Right renal pelvis (tissue), 4 donors: Measurements from ENCODE around the gene CFAP57. TPM values are rescaled to one million over a fixed set of nuclear protein-coding genes. Genes with fewer than 3 reads are reported as not detected.

Experiments used
- DNase-seq, 4 donors: peaks; one replicate each; pipeline ENCODE4 v3.0.0-alpha.2; 2013; ENCODE audit warnings: low read depth in 4 of 4, low spot score in 3 of 4, missing footprints in 1 of 4
- polyA plus RNA-seq, 4 donors: library from polyadenylated mRNA; unstranded; fragments of 120-200 nt; gene quantifications; one replicate each; pipeline ENCODE4 v1.2.1, GENCODE V29; 2013; ENCODE audit not compliant: insufficient read length in 4 of 4

Gene CFAP57
- polyA plus RNA-seq, 4 donors: 2.9 to 4.1 (median 3.6) TPM

DNA sequence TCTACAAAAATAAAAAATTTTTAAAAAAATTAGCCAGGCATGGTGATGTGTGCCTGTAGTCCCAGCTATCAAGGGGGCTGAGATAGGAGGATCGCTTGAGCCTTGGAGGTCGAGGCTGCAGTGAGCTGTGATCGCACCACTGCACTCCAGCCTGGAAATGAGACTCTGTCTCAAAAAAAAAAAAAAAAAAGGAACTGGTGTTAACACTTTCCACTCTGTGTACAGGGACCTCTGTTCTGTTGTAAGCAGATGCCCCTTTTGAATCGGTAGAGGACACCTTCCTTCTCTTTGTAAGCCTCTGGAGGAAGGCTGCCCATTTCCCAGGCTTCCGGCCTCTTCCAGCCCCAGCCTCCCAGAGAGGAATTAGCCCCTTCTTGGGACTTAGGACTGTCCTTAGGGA, 120.5 kb downstream of the CFAP57 start:
- no peak for DNase-seq

DNA sequence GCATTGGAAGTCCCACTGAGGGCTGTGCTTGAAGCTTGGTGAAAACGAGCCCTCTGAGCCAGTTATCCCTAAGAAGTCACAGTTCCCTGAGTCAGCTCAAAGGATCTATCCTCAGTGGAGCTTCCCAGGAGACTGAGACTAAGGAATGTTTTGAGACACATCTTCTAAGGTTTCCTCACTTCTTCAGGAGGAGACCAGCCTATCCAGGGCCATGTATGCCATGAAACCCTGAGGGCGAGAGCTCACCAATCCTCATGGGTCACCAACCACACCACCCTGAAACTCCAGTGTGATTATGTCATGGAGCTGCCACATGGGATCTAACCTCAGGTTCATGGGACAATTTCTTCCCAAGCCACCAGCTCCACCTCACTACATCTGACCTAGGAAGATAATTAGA, 121.0 kb downstream of the CFAP57 start:
- DNase-seq: no peak

DNA sequence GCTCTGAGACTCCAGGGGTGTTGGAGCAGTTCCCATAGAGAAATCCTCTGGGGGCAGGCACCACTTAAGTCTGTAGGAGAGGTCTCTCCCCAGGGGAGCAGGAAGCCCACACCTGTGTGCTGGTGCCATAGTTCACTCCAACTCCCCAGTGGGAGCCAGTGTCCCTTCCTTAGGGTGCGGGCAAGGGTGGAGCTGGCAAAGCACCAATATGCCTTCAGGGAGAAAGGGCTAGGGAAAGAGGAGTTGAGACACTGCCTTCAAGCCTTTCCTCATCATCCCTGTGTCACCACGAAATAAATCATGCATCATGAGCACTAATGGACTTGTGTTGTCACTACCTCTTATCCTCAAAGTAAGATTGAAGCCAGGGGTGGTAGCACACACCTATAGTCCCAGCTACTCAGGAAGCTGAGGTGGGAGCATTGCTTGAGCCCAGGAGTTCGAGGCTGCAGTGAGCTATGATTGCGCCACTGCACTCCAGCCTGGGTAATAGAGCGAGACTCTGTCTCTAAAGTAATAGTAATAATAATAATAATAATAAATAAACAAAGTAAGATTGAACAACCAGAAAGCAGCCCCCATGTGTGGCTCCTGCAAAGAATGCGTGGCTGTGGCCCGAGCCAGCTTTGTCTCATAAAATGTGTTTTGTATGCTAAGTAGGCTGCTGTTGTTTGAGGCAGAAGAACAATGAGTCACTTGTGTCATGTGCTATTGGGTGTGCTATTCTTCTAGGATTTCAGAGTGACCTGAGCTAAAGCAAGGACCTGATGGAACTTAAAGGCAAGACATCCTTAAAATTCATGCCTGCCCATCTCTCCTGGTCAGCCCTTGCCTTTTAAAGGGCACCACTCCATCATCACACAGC, 122.0 kb downstream of the CFAP57 start:
- DNase-seq: no peak

DNA sequence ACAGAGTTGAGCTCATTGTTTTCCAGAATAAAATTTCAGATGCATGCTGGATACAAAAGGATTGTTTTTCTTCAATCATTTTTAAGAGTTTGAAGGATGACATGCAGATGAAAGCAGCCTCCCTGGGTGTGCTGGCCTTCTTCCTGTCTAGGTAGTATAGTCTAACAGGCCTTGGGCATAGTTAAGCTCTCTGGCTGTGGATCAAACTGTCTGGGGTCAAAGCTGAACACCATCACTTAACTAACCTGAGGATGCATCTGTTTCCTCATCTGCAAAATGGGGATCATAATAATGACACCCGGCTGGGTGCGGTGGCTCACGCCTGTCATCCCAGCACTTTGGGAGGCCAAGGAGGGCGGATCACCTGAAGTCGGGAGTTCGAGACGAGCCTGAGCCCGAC, 122.6 kb downstream of the CFAP57 start:
- no peak for DNase-seq

DNA sequence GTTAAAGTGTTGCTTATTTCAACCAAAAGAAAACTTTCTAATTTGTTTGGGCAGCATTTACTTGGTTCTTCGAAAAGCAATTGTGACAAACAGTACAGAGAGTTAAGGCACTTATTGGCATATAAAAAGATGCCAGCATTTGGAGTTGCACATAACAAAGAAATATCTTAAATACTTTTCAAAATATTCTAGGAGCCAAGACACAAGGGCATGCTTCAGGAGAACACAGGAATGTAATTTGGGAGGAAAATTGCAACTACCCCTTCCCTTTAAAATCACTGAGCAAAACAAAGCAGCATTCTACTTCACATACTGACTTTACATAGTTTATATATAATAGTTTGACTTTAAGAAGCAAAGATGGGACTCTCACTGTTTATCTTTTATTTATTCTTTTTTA, 124.1 kb downstream of the CFAP57 start:
- no peak for DNase-seq

DNA sequence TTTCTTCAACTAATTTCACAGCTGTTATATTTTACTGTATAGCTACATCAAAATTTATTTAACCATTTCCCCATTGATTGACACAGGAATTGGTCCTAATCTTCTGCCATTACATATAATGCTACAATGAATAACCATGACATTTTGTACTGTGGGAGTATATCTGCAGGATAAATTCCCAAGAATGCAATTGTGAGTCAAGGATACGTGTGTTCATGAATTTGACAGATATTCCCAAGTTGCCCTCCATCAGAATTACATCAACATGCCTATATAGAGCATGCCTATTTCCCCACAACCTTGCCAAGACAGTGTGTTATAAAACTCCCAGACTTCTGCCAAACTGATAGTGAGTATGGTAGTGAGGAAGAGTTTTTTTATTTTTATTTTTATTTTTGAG, 125.9 kb downstream of the CFAP57 start:
- no peak for DNase-seq

DNA sequence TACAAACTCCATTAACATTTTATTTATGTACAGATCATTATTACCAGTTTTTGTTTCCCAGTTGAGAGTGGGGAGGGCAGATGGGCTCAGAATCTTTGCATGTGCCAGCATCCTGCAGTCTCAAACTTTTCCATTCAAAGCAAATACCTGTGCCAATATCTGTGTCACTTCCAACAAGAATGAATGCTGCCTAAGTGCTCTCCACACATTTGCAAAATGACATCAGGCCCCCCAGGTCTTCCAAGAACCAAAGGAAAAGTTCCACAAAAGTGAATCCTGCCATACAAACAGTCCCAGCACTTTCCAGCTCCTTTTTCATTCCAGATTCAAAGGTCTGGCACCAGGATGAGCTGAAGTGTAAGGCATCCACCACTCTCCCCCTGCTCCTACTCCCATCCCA, 127.0 kb downstream of the CFAP57 start:
- DNase-seq: no peak

DNA sequence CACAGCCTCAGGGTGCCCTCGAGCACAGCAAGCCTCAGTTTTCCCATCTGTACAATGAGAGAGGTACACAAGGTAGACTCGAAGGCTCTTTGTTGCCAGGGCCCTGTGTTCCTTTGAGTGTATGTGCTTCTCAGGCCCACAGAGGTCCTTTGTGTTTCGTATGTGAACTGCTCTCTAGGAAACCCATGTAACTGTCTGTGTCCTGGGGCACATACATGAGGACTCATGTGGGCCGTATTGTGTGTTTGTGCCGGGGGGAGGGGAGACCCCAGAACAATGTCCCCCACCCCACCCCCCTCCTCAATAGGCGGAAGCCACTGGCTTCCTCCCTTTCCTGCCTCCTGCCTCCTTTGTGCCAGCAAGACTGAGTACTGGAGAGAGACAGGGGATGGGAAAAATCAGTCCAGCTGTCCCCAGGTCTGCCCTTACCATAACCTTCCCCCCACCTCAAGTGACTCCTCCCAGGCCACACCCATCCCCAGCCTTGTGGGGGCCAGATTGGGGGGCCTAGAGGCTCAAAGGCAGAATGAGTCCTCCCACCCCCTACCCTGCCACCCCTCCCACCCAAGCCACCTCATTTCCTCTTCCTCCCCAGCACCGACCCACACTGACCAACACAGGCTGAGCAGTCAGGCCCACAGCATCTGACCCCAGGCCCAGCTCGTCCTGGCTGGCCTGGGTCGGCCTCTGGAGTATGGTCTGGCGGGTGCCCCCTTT, 128.4 kb downstream of the CFAP57 start, which contains the start of gene TIE1:
TIE1 (plus strand) TSS at position 605 of the 717 bp plus-strand sequence; CDS start at position 695, 90 bp downstream.
- no peak for DNase-seq

DNA sequence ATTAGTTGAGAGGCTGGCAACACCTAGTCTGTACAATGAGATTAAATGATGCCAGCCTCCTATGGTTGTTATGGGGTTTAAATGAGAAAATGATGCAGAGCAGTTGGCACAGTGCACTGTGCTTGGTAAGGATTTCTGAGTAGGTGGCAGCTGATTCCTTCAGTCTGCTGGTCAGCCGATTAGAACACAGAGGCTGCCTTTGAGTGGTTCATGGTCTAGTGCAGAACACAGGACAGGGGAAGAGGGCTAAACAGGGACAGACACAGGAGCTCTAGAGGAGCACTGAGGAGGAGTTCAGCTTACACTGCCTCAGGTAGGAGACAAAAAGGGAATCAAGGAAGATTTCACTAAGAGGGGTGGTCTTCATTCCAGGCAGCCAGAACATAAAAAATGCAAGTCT, 130.1 kb downstream of the CFAP57 start:
- no peak for DNase-seq

DNA sequence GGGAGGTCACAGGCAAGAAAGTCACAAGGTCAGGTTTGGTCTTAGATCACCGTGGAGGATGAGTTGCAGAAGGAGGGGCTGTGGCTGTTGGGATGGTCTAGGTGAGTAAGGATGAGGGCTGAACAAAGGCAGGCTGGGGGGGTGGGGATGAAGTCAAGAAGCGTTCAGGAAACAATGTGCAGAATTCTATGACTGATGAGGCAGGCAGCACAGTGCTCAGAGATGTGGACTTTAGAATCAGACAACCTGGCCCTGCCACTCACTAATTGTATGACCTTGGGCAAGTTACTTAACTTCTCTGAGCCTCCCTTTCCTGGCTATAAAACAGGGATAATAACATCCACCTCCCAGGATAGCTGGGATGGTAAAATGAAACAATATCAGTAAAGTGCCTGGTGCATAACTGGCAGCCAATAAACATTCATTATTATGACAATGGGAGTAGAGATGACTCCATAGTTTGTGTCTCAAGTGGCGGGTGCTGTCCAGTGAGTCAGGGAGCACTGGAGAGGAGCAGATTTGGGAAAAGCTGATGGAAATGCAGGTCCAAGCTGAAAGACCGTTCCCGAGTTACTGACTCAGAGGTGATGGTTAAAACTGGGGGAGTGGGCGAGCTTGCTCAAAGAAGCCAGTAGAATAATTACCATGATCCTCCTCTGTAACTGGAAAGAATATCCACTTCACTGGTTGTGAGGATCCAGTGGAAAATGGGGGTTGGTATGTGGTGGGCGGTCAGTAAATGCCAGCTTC, 130.8 kb downstream of the CFAP57 start:
- no peak for DNase-seq

DNA sequence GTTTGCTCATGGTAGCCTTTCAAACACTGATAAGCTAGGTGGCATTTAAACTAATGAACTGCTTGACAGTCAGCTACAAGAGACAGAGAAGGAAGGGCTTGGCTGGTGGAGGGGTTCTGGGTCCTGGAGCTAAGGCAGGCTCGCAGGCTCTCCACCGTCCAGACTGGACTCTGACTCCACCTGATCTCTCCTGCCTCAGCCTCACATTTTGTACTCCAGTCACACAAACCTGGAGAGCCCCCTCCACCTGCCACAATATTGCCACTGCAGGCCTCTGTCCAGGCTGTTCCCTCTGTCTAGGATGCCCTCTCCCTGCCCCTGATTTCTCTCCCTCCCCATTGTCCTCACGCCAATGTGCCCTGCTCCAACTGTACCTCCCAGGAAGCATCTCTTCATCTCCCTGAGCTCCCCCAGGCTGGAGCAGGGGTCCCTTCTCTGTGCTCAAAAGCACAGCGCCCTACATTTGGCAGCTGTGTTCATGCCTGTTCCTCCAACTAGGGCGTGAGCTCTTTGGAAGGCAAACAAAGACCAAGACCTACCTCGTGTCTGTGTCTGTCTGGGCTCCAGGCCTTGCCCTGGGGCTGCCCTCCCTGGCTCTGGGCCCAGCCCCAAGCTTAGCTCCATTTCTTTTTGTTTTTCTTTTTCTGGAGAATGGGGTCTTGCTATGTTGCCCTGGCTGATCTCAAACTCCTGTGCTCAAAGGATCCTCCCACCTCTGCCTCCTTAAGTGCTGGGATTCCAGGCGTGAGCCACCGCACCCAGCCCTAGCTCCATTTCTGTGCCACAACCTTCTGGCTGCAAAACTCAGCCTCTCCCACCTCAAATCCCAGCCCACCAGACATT, 131.6 kb downstream of the CFAP57 start:
- DNase-seq: no peak

Other genes with a start within 250 kb of the CFAP57 start
- gene SLC2A1, start 213.5 kb upstream of the CFAP57 start, polyA plus RNA-seq: 10 to 100 TPM; 36.1 to 55.3 (median 40.9) TPM
- gene EBNA1BP2, start within 50 bp of the CFAP57 start, polyA plus RNA-seq: 10 to 100 TPM; 72.7 to 79.2 (median 74.3) TPM
- 10 to 100 TPM; 13.4 to 17.1 (median 15.7) TPM for gene TMEM125, start 97.7 kb downstream of the CFAP57 start, polyA plus RNA-seq
- gene C1orf210, start 113.3 kb downstream of the CFAP57 start, polyA plus RNA-seq: 10 to 100 TPM; 26.2 to 30.6 (median 28.8) TPM
- gene TIE1, start 128.7 kb downstream of the CFAP57 start, polyA plus RNA-seq: 10 to 100 TPM; 48.1 to 59.1 (median 54.7) TPM
- under 1 TPM; 0.11 to 0.84 (median 0.50) TPM for gene MPL, start 165.5 kb downstream of the CFAP57 start, polyA plus RNA-seq
- gene CDC20, start 186.7 kb downstream of the CFAP57 start, polyA plus RNA-seq: 10 to 100 TPM; 35.9 to 42.6 (median 38.4) TPM
- gene ELOVL1, start 195.7 kb downstream of the CFAP57 start, polyA plus RNA-seq: 10 to 100 TPM; 81.0 to 94.4 (median 86.9) TPM
- 10 to 100 TPM; 39.3 to 43.1 (median 41.2) TPM for gene MED8, start 217.5 kb downstream of the CFAP57 start, polyA plus RNA-seq
- gene SZT2, start 217.6 kb downstream of the CFAP57 start, polyA plus RNA-seq: 10 to 100 TPM; 17.8 to 22.7 (median 20.2) TPM